ENCODE measurements around the gene THPO. TPM values are rescaled to one million over a fixed set of nuclear protein-coding genes. Genes with fewer than 3 reads are reported as not detected.

Gene THPO
- total and polyA plus RNA-seq, 2 experiments from 2014 or later, result 0.14 to 1.9 TPM

GRCh38 chr3:184383033-184383740, 5.2 kb upstream of the THPO start (continued):
- TF ChIP-seq, protein P1, sequence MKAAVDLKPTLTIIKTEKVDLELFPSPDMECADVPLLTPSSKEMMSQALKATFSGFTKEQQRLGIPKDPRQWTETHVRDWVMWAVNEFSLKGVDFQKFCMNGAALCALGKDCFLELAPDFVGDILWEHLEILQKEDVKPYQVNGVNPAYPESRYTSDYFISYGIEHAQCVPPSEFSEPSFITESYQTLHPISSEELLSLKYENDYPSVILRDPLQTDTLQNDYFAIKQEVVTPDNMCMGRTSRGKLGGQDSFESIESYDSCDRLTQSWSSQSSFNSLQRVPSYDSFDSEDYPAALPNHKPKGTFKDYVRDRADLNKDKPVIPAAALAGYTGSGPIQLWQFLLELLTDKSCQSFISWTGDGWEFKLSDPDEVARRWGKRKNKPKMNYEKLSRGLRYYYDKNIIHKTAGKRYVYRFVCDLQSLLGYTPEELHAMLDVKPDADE (IDR thresholded peaks at IDR 0.05), result no peak
- TF ChIP-seq EZH2phosphoT487 (IDR thresholded peaks at IDR 0.05; ENCODE audit: unreplicated experiment) (no peak), CREB1 (CRISPR knock-in tag; IDR thresholded peaks at IDR 0.05; ENCODE audit: low read depth) (no peak), STAT1 (IDR thresholded peaks at IDR 0.05; ENCODE audit: unreplicated experiment) (no peak), EZH2 (IDR thresholded peaks at IDR 0.05; ENCODE audit: low read depth, unreplicated experiment) (no peak)
- TF ChIP-seq, protein P2, sequence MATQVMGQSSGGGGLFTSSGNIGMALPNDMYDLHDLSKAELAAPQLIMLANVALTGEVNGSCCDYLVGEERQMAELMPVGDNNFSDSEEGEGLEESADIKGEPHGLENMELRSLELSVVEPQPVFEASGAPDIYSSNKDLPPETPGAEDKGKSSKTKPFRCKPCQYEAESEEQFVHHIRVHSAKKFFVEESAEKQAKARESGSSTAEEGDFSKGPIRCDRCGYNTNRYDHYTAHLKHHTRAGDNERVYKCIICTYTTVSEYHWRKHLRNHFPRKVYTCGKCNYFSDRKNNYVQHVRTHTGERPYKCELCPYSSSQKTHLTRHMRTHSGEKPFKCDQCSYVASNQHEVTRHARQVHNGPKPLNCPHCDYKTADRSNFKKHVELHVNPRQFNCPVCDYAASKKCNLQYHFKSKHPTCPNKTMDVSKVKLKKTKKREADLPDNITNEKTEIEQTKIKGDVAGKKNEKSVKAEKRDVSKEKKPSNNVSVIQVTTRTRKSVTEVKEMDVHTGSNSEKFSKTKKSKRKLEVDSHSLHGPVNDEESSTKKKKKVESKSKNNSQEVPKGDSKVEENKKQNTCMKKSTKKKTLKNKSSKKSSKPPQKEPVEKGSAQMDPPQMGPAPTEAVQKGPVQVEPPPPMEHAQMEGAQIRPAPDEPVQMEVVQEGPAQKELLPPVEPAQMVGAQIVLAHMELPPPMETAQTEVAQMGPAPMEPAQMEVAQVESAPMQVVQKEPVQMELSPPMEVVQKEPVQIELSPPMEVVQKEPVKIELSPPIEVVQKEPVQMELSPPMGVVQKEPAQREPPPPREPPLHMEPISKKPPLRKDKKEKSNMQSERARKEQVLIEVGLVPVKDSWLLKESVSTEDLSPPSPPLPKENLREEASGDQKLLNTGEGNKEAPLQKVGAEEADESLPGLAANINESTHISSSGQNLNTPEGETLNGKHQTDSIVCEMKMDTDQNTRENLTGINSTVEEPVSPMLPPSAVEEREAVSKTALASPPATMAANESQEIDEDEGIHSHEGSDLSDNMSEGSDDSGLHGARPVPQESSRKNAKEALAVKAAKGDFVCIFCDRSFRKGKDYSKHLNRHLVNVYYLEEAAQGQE (IDR thresholded peaks at IDR 0.05; ENCODE audit: unreplicated experiment), result no peak

DNA sequence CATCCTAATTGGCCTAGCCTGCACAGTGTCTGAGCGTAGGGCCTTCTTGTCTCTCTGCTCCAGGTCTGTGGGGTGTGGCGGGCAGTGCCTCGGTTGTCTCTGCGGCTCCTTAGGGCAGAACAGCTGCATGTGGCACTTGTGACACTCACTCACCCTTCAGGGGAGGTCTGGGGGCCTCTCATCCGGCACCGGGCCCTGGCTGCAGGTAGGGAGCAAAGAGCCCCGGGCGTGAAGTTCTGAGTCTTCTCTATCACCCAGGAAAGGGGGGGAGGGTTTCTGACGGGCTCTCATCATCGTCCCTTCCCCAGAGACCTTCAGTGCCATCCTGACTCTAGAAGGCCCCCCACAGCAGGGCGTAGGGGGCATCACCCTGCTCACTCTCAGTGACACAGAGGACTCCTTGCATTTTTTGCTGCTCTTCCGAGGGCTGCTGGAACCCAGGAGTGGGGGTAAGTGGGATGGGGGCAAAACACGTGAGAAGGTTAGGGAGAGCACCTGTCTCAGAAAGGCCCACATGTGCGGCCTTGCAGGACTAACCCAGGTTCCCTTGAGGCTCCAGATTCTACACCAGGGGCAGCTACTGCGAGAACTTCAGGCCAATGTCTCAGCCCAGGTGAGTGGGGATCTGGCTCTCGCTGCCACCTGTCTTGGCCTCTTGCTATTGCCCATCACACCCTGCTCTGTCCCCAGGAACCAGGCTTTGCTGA, 4.5 kb upstream of the THPO start:
- H2AFZ ChIP-seq, result no peak overlapping the region
- H3K4me1 Mint-ChIP-seq, result peaks cover 21% of the 10 kb centered on the region
- 0 out of 2 replicates have a peak, but pooled peaks cover 4% of the 10 kb centered on the region for H3F3A ChIP-seq (replicated peaks; ENCODE audit: low read depth)
- H3K79me2 ChIP-seq (replicated peaks; ENCODE audit: insufficient read depth), result no peaks in the 10 kb centered on the region
- no peak for ATAC-seq
- H3K27ac Mint-ChIP-seq, result no peak overlapping the region
- no peaks in the 10 kb centered on the region for H3K36me3 ChIP-seq (ENCODE audit: insufficient read depth)
- no peak overlapping the region; the same call in 2 of the 3 replicates for H3K4me3 Mint-ChIP-seq
- peaks cover 54% of the 10 kb centered on the region for H3K27me3 Mint-ChIP-seq (ENCODE audit: insufficient read depth, low read depth, poor library complexity)
- no peaks in the 10 kb centered on the region for H3K9me2 ChIP-seq (ENCODE audit: insufficient read depth)
- H3K4me1 ChIP-seq (ENCODE audit: insufficient read depth), result peaks cover 16% of the 10 kb centered on the region
- H3K4me2 ChIP-seq, result no peak overlapping the region
- H3K9me3 Mint-ChIP-seq, result no peaks in the 10 kb centered on the region
- H3K27ac ChIP-seq (ENCODE audit: low read depth), result no peak overlapping the region
- H4K20me1 ChIP-seq (replicated peaks; ENCODE audit: insufficient read depth), result no peaks in the 10 kb centered on the region
- no peak overlapping the region for H3K4me3 ChIP-seq
- no peaks in the 10 kb centered on the region for H3K36me3 Mint-ChIP-seq (ENCODE audit: low read depth)
- DNase-seq (ENCODE audit: low spot score), result no peak
- H3K27me3 ChIP-seq (ENCODE audit: insufficient read depth), result peaks cover 63% of the 10 kb centered on the region
- TF ChIP-seq ZNF462 (CRISPR knock-in tag; IDR thresholded peaks at IDR 0.05), result no peak
- TF ChIP-seq, protein P2 (IDR thresholded peaks at IDR 0.05; ENCODE audit: unreplicated experiment), result no peak
- TF ChIP-seq EZH2 (IDR thresholded peaks at IDR 0.05; ENCODE audit: low read depth, unreplicated experiment), result no peak
